HG03196 (cell line): ENCODE results near the gene CBLC.

ENCODE experiments used
- ATAC-seq: cut with Tn5 transposase; IDR thresholded peaks from one replicate; pipeline ENCODE4 v1.9.1; 2021; ENCODE audit not compliant: unreplicated experiment

CBLC gene

DNA sequence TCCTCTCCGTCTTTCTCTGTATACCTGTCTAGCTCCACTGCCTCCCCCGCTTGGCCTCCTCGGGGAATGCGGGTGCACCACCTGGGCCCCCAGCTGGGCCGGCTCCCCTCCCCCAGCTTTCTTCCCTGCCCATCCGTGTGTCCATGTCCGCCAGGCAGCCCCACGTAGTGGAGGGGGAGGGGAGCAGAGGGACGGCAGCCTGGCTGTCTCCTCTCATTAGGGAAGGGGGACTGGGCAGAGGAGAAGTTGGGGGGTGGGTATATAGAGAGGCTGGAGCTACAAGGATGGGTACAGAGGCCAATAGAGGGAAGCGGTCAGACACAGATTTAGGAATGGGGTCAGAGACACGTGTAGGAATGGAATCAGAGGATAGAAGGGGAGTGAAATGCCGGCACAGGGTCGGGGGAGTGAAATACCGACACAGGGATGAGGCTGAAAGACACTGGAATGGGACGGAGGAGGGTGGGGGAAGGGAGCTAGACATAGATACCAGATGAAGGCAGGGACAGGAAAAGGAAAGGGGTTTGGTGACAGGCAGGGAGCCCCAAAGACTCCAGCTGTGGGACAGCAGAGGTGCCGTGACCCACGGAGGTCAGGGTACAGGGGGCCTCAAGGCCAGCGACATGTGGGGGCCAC is 71.2 kb downstream of the CBLC start:
- no peak for ATAC-seq
